Measurements from ENCODE around the gene ESPN.

The ESPN gene

DNA sequence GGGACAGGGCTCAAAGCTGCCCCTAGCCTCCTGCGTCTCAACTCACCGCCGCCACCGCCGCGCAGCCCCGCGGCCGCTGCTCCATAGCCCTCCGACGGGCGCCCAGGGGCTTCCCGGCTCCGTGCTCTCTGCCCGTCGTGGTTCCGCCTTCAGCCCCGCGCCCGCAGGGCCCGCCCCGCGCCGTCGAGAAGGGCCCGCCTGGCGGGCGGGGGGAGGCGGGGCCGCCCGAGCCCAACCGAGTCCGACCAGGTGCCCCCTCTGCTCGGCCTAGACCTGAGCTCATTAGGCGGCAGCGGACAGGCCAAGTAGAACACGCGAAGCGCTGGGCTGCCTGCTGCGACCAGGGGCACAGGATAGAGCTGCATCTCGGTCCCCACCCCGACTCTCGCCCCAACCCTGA, 41.4 kb downstream of the ESPN start, which contains the start of gene TNFRSF25:
TNFRSF25 (minus strand) TSS at position 151 of the 400 bp plus-strand sequence; CDS start at position 85, 66 bp downstream.
- no peak for DNase-seq (ENCODE audit: low read depth)
- no peak within 1 kb of the TSS for H3K4me3 ChIP-seq (ENCODE audit: low read depth, low read length)
- TF ChIP-seq CTCF (IDR thresholded peaks at IDR 0.05; ENCODE audit: low read depth, low read length, missing control alignments) = no peak

GRCh38 chr1:6466751-6467150, 42.2 kb downstream of the ESPN start:
- DNase-seq (ENCODE audit: low read depth) = no peak
- TF ChIP-seq CTCF (IDR thresholded peaks at IDR 0.05; ENCODE audit: low read depth, low read length, missing control alignments) = no peak
- H3K4me3 ChIP-seq (ENCODE audit: low read depth, low read length) = no peak overlapping the region

GRCh38 chr1:6467224-6467623, 42.6 kb downstream of the ESPN start:
- no peak for DNase-seq (ENCODE audit: low read depth)
- H3K4me3 ChIP-seq (ENCODE audit: low read depth, low read length) = no peak overlapping the region
- no peak for TF ChIP-seq CTCF (IDR thresholded peaks at IDR 0.05; ENCODE audit: low read depth, low read length, missing control alignments)

DNA sequence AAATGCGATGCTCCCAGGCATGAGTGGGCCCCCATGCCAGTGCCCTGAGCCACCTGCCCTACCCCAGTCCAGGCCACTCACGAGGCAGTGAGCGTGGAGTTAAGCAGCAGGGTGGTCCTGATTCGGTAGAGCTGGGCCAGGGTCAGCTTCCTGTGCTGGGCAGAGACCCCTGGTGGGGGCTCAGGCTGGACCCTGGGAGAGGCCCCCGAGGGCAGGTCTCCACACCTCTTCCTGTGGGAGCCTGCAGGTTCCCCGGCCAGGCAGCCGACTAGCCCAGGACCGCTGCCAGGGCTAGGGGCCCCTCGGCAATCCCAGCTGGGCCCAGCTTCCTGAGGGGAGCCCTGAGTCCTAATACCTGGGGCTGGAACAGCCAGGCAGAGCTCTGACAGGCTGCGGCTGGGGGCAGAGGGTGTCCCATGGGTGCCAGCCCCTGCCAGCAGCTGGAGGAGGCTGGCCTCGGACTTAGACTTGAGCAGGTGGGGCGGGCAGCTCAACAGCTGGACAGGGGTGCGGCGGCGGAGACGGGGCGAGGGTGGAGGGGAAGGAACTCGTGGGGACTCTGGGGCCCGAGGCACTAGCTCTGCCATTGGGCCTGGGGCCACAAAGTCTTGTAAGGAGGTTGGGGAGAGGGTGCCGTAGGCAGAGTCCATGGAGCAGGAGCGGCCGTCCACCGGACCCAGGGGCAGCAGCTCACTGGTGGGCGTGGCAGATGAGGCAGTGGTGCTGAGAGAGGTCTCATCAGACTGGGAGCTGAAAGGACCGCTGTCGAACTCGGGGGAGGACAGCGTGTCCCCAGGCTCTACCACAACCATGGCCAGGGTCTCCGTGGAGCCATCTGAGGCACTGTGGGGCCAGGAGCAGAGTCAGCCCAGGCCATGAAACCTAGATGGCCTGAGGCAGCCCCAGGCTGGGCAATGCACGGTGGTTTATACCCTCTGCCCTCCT, 43.4 kb downstream of the ESPN start:
- no peak overlapping the region for H3K4me3 ChIP-seq (ENCODE audit: low read depth, low read length)
- TF ChIP-seq CTCF (IDR thresholded peaks at IDR 0.05; ENCODE audit: low read depth, low read length, missing control alignments) = no peak
- no peak for DNase-seq (ENCODE audit: low read depth)

DNA sequence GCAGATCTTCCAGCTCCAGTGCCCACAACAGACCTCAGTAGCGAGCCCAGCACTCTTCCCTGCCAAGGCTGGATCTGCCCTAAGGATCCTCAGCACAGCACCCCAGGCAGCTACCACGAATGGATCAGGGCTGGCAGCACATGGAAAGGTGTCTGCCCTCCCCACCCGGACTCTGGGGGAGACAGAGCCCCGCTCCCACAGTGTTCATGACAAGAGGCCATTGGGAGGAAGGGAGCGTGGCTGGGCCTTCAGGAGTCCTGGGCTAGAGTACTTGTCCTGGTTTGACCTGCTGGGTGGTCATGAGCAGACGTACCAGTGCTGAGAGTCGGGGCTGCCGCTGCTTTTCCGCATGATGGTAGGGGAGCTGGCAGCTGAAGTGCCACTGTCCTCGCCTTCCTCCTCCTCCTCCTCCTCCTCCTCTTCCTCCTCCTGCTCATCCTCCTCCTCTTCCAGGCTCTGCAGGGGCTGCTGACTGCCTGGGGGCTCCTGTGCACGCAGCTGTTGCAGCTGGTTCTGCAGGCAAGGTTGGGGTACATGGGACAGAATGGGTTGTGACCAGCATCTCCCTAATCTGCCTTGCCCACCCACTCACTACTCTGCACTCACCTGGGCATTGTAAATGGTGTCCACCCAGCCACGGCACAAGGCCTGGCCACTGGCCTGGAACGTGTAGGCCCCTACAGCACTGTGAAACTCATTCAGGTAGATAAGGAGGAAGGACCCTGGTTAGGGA, 44.3 kb downstream of the ESPN start:
- TF ChIP-seq CTCF (IDR thresholded peaks at IDR 0.05; ENCODE audit: low read depth, low read length, missing control alignments) = no peak
- H3K4me3 ChIP-seq (ENCODE audit: low read depth, low read length) = no peak overlapping the region
- DNase-seq (ENCODE audit: low read depth) = no peak

- no peak for TF ChIP-seq CTCF (IDR thresholded peaks at IDR 0.05; ENCODE audit: low read depth, low read length, missing control alignments)
- DNase-seq (ENCODE audit: low read depth) = no peak
- H3K4me3 ChIP-seq (ENCODE audit: low read depth, low read length) = no peak overlapping the region
These were observed 45.8 kb downstream of the ESPN start for GRCh38 chr1:6470132-6471085.

All from GM12864 (cell line).